Measurements from ENCODE around the gene PNPLA5. TPM values are rescaled to one million over a fixed set of nuclear protein-coding genes. Genes with fewer than 3 reads are reported as not detected.

The PNPLA5 gene
- total RNA-seq, 1 experiment from 2014 or later: 5.3 TPM

DNA sequence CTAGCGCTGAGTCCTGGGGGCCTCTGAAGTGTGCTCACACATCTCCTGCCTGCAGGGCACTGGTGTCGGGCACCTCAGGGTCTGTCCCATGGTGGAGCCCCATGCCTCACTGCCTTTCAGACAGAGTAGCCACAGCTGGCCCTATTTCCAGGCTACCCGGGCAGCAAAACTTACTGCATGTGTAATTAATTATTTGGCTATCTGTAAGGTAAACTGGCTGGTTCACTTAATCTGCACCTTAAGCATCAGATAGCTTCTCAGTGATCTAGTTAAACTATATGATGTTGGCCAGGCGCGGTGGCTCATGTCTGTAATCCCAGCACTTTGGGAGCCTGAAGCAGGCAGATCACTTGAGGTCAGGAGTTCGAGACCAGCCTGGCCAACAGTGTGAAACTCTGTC is 37.1 kb upstream of the PNPLA5 start:
- DNase-seq (ENCODE audit: low spot score): no peak
- no peak overlapping the region for H3K27ac Mint-ChIP-seq
- peaks cover 11% of the 10 kb centered on the region for H3K4me1 Mint-ChIP-seq
- POLR2A ChIA-PET: no interaction called here
- no peaks in the 10 kb centered on the region for H3K27me3 Mint-ChIP-seq (ENCODE audit: low read depth)
- no peak for ATAC-seq
- H3K9me3 Mint-ChIP-seq: no peaks in the 10 kb centered on the region
- TF ChIP-seq ZNF121 (CRISPR knock-in tag; IDR thresholded peaks at IDR 0.05) (no peak), FOXJ3 (CRISPR knock-in tag; IDR thresholded peaks at IDR 0.05; ENCODE audit: borderline replicate concordance) (no peak), ETV6 (CRISPR knock-in tag; IDR thresholded peaks at IDR 0.05) (no peak), TCF7 (CRISPR knock-in tag; IDR thresholded peaks at IDR 0.05; ENCODE audit: low read depth) (no peak), ZNF396 (CRISPR knock-in tag; IDR thresholded peaks at IDR 0.05; ENCODE audit: borderline replicate concordance) (no peak), STAT6 (CRISPR knock-in tag; conservative IDR thresholded peaks at IDR 0.05; ENCODE audit: low read depth) (no peak), KAT7 (CRISPR knock-in tag; IDR thresholded peaks at IDR 0.05; ENCODE audit: borderline replicate concordance) (no peak), ATF1 (CRISPR knock-in tag; IDR thresholded peaks at IDR 0.05) (no peak), NR3C1 (CRISPR knock-in tag; conservative IDR thresholded peaks at IDR 0.05; ENCODE audit: low read depth) (no peak), HMGA2 (CRISPR knock-in tag; IDR thresholded peaks at IDR 0.05) (no peak), MYBL2 (CRISPR knock-in tag; IDR thresholded peaks at IDR 0.05) (no peak)
- TF ChIP-seq, protein P1, sequence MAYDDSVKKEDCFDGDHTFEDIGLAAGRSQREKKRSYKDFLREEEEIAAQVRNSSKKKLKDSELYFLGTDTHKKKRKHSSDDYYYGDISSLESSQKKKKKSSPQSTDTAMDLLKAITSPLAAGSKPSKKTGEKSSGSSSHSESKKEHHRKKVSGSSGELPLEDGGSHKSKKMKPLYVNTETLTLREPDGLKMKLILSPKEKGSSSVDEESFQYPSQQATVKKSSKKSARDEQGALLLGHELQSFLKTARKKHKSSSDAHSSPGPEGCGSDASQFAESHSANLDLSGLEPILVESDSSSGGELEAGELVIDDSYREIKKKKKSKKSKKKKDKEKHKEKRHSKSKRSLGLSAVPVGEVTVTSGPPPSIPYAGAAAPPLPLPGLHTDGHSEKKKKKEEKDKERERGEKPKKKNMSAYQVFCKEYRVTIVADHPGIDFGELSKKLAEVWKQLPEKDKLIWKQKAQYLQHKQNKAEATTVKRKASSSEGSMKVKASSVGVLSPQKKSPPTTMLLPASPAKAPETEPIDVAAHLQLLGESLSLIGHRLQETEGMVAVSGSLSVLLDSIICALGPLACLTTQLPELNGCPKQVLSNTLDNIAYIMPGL (CRISPR knock-in tag; IDR thresholded peaks at IDR 0.05): no peak
- TF ChIP-seq, protein P2, sequence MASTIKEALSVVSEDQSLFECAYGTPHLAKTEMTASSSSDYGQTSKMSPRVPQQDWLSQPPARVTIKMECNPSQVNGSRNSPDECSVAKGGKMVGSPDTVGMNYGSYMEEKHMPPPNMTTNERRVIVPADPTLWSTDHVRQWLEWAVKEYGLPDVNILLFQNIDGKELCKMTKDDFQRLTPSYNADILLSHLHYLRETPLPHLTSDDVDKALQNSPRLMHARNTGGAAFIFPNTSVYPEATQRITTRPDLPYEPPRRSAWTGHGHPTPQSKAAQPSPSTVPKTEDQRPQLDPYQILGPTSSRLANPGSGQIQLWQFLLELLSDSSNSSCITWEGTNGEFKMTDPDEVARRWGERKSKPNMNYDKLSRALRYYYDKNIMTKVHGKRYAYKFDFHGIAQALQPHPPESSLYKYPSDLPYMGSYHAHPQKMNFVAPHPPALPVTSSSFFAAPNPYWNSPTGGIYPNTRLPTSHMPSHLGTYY (CRISPR knock-in tag; IDR thresholded peaks at IDR 0.05): no peak
- TF ChIP-seq, protein P3, sequence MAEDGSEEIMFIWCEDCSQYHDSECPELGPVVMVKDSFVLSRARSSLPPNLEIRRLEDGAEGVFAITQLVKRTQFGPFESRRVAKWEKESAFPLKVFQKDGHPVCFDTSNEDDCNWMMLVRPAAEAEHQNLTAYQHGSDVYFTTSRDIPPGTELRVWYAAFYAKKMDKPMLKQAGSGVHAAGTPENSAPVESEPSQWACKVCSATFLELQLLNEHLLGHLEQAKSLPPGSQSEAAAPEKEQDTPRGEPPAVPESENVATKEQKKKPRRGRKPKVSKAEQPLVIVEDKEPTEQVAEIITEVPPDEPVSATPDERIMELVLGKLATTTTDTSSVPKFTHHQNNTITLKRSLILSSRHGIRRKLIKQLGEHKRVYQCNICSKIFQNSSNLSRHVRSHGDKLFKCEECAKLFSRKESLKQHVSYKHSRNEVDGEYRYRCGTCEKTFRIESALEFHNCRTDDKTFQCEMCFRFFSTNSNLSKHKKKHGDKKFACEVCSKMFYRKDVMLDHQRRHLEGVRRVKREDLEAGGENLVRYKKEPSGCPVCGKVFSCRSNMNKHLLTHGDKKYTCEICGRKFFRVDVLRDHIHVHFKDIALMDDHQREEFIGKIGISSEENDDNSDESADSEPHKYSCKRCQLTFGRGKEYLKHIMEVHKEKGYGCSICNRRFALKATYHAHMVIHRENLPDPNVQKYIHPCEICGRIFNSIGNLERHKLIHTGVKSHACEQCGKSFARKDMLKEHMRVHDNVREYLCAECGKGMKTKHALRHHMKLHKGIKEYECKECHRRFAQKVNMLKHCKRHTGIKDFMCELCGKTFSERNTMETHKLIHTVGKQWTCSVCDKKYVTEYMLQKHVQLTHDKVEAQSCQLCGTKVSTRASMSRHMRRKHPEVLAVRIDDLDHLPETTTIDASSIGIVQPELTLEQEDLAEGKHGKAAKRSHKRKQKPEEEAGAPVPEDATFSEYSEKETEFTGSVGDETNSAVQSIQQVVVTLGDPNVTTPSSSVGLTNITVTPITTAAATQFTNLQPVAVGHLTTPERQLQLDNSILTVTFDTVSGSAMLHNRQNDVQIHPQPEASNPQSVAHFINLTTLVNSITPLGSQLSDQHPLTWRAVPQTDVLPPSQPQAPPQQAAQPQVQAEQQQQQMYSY (CRISPR knock-in tag; IDR thresholded peaks at IDR 0.05): no peak
- CTCF ChIA-PET: interaction anchor here (0.8 to 1.0 kb wide), 2 partner anchors 17 to 46 kb away, joined by 3 read pairs; no protein-coding TSS in a partner anchor
- H3K36me3 Mint-ChIP-seq: peaks cover 55% of the 10 kb centered on the region
- no peak overlapping the region for H3K4me3 Mint-ChIP-seq

GRCh38 chr22:43928468-43928867 is 36.7 kb upstream of the PNPLA5 start:
- peaks cover 52% of the 10 kb centered on the region for H3K36me3 Mint-ChIP-seq
- ChIA-PET POLR2A (no interaction called here), CTCF (interaction anchor here (0.8 to 1.0 kb wide), 2 partner anchors 17 to 45 kb away, joined by 3 read pairs; no protein-coding TSS in a partner anchor)
- no peaks in the 10 kb centered on the region for H3K9me3 Mint-ChIP-seq
- H3K4me1 Mint-ChIP-seq: peaks cover 11% of the 10 kb centered on the region
- ATAC-seq: no peak
- no peak for TF ChIP-seq TEAD1 (CRISPR knock-in tag; IDR thresholded peaks at IDR 0.05)
- no peak for TF ChIP-seq ZNF232 (CRISPR knock-in tag; IDR thresholded peaks at IDR 0.05)
- no peak overlapping the region for H3K27ac Mint-ChIP-seq
- no peak overlapping the region for H3K4me3 Mint-ChIP-seq
- DNase-seq (ENCODE audit: low spot score): no peak
- H3K27me3 Mint-ChIP-seq (ENCODE audit: low read depth): no peaks in the 10 kb centered on the region
